DND-41 (cell line): ENCODE data around the gene TINCR.

ENCODE experiments used
- ATAC-seq: fragments of 200-7000 bp; cut with Tn5 transposase; 3 replicates; pipeline ENCODE4 v1.9.1; 2021; ENCODE audit warnings: low read depth; ENCODE audit not compliant: insufficient read depth
- DNase-seq: peaks from one replicate; pipeline ENCODE4 v3.0.0-alpha.2; 2020
- H2AFZ ChIP-seq: 2 replicates; pipeline ENCODE4 v1.6.0; 2012; ENCODE audit warnings: low read depth, low read length
- H3K27ac ChIP-seq: 2 replicates; pipeline ENCODE4 v1.5.1; 2012; ENCODE audit warnings: low read length, inconsistent platforms
- H3K27me3 ChIP-seq: fragments of 200-600 bp; sonication (generic); 2 replicates; pipeline ENCODE4 v1.6.0; 2012; ENCODE audit warnings: low read length, mild to moderate bottlenecking, inconsistent platforms; ENCODE audit not compliant: insufficient read depth, poor library complexity
- H3K36me3 ChIP-seq: 2 replicates; pipeline ENCODE4 v1.5.1; 2012; ENCODE audit warnings: low read length, inconsistent platforms; ENCODE audit not compliant: insufficient read depth
- H3K4me1 ChIP-seq: 2 replicates; pipeline ENCODE4 v1.5.1; 2012; ENCODE audit warnings: mild to moderate bottlenecking, low read length; ENCODE audit not compliant: insufficient read depth
- H3K4me2 ChIP-seq: 2 replicates; pipeline ENCODE4 v1.6.0; 2012; ENCODE audit warnings: mild to moderate bottlenecking, moderate library complexity, low read length, inconsistent platforms; ENCODE audit not compliant: insufficient read depth
- H3K4me3 ChIP-seq, 2 experiments: fragments of 200-600 bp in 1 of 2; shearing (Covaris generic) in 1 of 2; 2 replicates each; pipeline ENCODE4 v1.5.1; 2012 to 2016; ENCODE audit warnings: inconsistent platforms in 2 of 2, low read length in 2 of 2, mild to moderate bottlenecking in 2 of 2, low read depth in 1 of 2, moderate library complexity in 1 of 2
- H3K79me2 ChIP-seq: 2 replicates; pipeline ENCODE4 v1.6.0; 2012; ENCODE audit warnings: low read length, inconsistent platforms; ENCODE audit not compliant: insufficient read depth
- H3K9ac ChIP-seq: 2 replicates; pipeline ENCODE4 v1.6.0; 2012; ENCODE audit warnings: low read depth, mild to moderate bottlenecking, inconsistent platforms, low read length, moderate library complexity
- H3K9me3 ChIP-seq: 2 replicates; pipeline ENCODE4 v1.5.1; 2012; ENCODE audit warnings: low read length, moderate library complexity, mild to moderate bottlenecking, inconsistent platforms; ENCODE audit not compliant: insufficient read depth, severe bottlenecking
- H4K20me1 ChIP-seq: 2 replicates; pipeline ENCODE4 v1.6.0; 2012; ENCODE audit warnings: low read length; ENCODE audit not compliant: insufficient read depth
- CTCF ChIP-seq: IDR thresholded peaks from 2 replicates; pipeline ENCODE4 v1.5.1; 2012; ENCODE audit warnings: borderline replicate concordance, low read length, moderate library complexity, mild to moderate bottlenecking; ENCODE audit not compliant: poor library complexity, severe bottlenecking; ENCODE audit errors: extremely low read depth
- EZH2 ChIP-seq: IDR thresholded peaks from 3 replicates; pipeline ENCODE4 v1.6.1; 2012; ENCODE audit warnings: borderline replicate concordance, low read depth, mild to moderate bottlenecking, moderate library complexity, low read length, inconsistent platforms; ENCODE audit not compliant: severe bottlenecking

TINCR gene

GRCh38 chr19:5547881-5548280 lies 19.9 kb downstream of the TINCR start:
- H3K4me3 ChIP-seq, result no peak overlapping the region
- no peak overlapping the region for H3K27ac ChIP-seq
- H3K4me2 ChIP-seq, result no peak overlapping the region; the same call in 1 of the 2 replicates
- DNase-seq (peak; percentile 46), ATAC-seq (peak; percentile 58; the same call in 2 of the 3 replicates)
- H4K20me1 ChIP-seq, result no peaks in the 10 kb centered on the region
- no peaks in the 10 kb centered on the region for H3K27me3 ChIP-seq
- H3K4me1 ChIP-seq, result no peaks in the 10 kb centered on the region
- no peak overlapping the region for H2AFZ ChIP-seq
- TF ChIP-seq CTCF (peak; percentile 72), EZH2 (no peak)
- H3K9me3 ChIP-seq, result no peaks in the 10 kb centered on the region
- H3K79me2 ChIP-seq, result no peaks in the 10 kb centered on the region
- no peaks in the 10 kb centered on the region for H3K36me3 ChIP-seq
- no peak overlapping the region for H3K9ac ChIP-seq

GRCh38 chr19:5545984-5546383 lies 21.8 kb downstream of the TINCR start:
- no peaks in the 10 kb centered on the region for H3K9me3 ChIP-seq
- DNase-seq, result no peak
- H3K4me3 ChIP-seq, result no peak overlapping the region
- H3K27ac ChIP-seq, result no peak overlapping the region
- no peaks in the 10 kb centered on the region for H3K4me1 ChIP-seq
- no peak for TF ChIP-seq CTCF
- no peak for TF ChIP-seq EZH2
- H3K4me2 ChIP-seq, result no peak overlapping the region
- no peaks in the 10 kb centered on the region for H4K20me1 ChIP-seq
- H3K36me3 ChIP-seq, result no peaks in the 10 kb centered on the region
- ATAC-seq, result no peak
- H2AFZ ChIP-seq, result no peak overlapping the region
- no peaks in the 10 kb centered on the region for H3K27me3 ChIP-seq
- no peaks in the 10 kb centered on the region for H3K79me2 ChIP-seq
- no peak overlapping the region for H3K9ac ChIP-seq

- Histone ChIP-seq H3K9me3 (no peaks in the 10 kb centered on the region), H3K4me2 (no peak overlapping the region), H3K4me3 (no peak overlapping the region), H3K4me1 (no peaks in the 10 kb centered on the region), H2AFZ (no peak overlapping the region), H3K9ac (no peak overlapping the region), H3K27me3 (no peaks in the 10 kb centered on the region), H3K79me2 (no peaks in the 10 kb centered on the region), H3K36me3 (no peaks in the 10 kb centered on the region), H3K27ac (no peak overlapping the region), H4K20me1 (no peaks in the 10 kb centered on the region)
- DNase-seq (no peak), ATAC-seq (no peak)
- TF ChIP-seq EZH2 (no peak), CTCF (no peak)
Measured at GRCh38 chr19:5545051-5545450, 22.7 kb downstream of the TINCR start.

- Histone ChIP-seq H3K27me3 (no peaks in the 10 kb centered on the region), H3K9ac (no peak overlapping the region), H3K79me2 (no peaks in the 10 kb centered on the region), H3K4me1 (no peaks in the 10 kb centered on the region), H3K27ac (no peak overlapping the region), H3K36me3 (no peaks in the 10 kb centered on the region), H3K4me2 (no peak overlapping the region), H2AFZ (no peak overlapping the region), H3K9me3 (no peaks in the 10 kb centered on the region), H3K4me3 (no peak overlapping the region), H4K20me1 (no peaks in the 10 kb centered on the region)
- DNase-seq (no peak), ATAC-seq (no peak)
- peak; percentile 25 for TF ChIP-seq CTCF
- TF ChIP-seq EZH2, result no peak
Measured at GRCh38 chr19:5542665-5543064, 25.1 kb downstream of the TINCR start.
